ENCODE data around the gene SH2D5.

DNA sequence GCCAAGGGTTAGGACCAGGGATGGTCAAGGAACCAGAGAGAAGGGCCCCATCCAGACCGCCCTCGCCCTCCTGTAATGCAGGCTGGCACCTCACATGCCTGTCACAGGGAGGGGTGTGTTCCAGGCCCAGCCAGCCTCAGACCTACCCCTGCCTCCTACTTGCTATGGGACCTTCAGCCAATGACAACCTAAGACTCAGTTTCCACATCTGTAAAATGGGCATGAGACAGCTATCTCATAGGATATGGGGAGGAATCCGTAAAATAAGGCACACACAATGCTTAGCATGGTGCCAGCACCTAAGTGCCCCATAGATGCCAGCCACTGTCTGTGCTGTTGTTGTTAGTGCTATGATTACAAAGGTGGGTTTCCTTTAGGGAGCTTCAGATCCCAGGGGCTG lies 22.6 kb downstream of the SH2D5 start:
- no peak for TF ChIP-seq EP300 (IDR thresholded peaks at IDR 0.05; ENCODE audit: low read depth)
- TF ChIP-seq, protein P1, sequence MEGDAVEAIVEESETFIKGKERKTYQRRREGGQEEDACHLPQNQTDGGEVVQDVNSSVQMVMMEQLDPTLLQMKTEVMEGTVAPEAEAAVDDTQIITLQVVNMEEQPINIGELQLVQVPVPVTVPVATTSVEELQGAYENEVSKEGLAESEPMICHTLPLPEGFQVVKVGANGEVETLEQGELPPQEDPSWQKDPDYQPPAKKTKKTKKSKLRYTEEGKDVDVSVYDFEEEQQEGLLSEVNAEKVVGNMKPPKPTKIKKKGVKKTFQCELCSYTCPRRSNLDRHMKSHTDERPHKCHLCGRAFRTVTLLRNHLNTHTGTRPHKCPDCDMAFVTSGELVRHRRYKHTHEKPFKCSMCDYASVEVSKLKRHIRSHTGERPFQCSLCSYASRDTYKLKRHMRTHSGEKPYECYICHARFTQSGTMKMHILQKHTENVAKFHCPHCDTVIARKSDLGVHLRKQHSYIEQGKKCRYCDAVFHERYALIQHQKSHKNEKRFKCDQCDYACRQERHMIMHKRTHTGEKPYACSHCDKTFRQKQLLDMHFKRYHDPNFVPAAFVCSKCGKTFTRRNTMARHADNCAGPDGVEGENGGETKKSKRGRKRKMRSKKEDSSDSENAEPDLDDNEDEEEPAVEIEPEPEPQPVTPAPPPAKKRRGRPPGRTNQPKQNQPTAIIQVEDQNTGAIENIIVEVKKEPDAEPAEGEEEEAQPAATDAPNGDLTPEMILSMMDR (IDR thresholded peaks at IDR 0.05): no peak

Data from transverse colon (tissue), 3 donors.